Endothelial cell of umbilical vein (primary cell): Measurements from ENCODE around the gene AASDH. TPM values are rescaled to one million over a fixed set of nuclear protein-coding genes. Genes with fewer than 3 reads are reported as not detected.
A peak's percentile ranks its signal among the peaks of the same experiment; 100 is the strongest.

Experiments
- BruUV-seq: library from RNA; stranded (reverse); fragments of 400-500 nt; replicated peaks from 2 replicates; lab custom pipeline; 2021; lab: Mats Ljungman, UMichigan
- CTCF ChIA-PET: fragments of 300-600, 350-600 bp; sonication (Branson Sonifier 250); formaldehyde crosslinking; loops from one replicate; lab custom pipeline; 2021; ENCODE audit warnings: antibody characterized with exemption, inconsistent platforms; lab: Charles Lee
- POLR2A ChIA-PET: fragments of 300-600, 350-600 bp; sonication (Branson Sonifier 250); formaldehyde crosslinking; loops from one replicate; lab custom pipeline; 2021; ENCODE audit warnings: antibody characterized with exemption, inconsistent platforms; lab: Charles Lee
- DNase-seq: peaks from one replicate; pipeline ENCODE4 v3.0.0-alpha.2; 2011; ENCODE audit warnings: low read depth, low spot score
- FAIRE-seq: peaks from 2 replicates; lab custom pipeline; 2011; peaks lifted over from hg19 to GRCh38; lab: Jason Lieb, UNC
- H2AFZ ChIP-seq: 2 replicates; pipeline ENCODE4 v1.6.0; 2012; ENCODE audit warnings: low read depth, low read length, control low read depth, inconsistent platforms
- H3K27ac ChIP-seq: 2 replicates; pipeline ENCODE4 v1.5.1; 2011; ENCODE audit warnings: low read depth, mild to moderate bottlenecking, control low read depth, low read length, moderate library complexity; ENCODE audit not compliant: insufficient read depth
- H3K27me3 ChIP-seq, 2 experiments: 2 replicates each; pipeline versions ENCODE4 v1.6.0 to v1.6.1; 2011; ENCODE audit warnings: low read length in 2 of 2, mixed read lengths in 1 of 2; ENCODE audit not compliant: control insufficient read depth in 2 of 2, insufficient read depth in 2 of 2
- H3K36me3 ChIP-seq, 2 experiments: 2 replicates in 1 of 2; 3 replicates in 1 of 2; pipeline ENCODE4 v1.5.1; 2011; ENCODE audit warnings: low read length in 2 of 2, mild to moderate bottlenecking in 1 of 2, moderate library complexity in 1 of 2; ENCODE audit not compliant: control insufficient read depth in 2 of 2, insufficient read depth in 2 of 2; ENCODE audit errors: extremely low read depth in 1 of 2
- H3K4me1 ChIP-seq: 3 replicates; pipeline ENCODE4 v1.5.1; 2011; ENCODE audit warnings: mild to moderate bottlenecking, low read length; ENCODE audit not compliant: control insufficient read depth, insufficient read depth; ENCODE audit errors: extremely low read depth
- H3K4me2 ChIP-seq: 2 replicates; pipeline ENCODE4 v1.6.1; 2011; ENCODE audit warnings: low read length, control low read depth, mixed read lengths; ENCODE audit not compliant: insufficient read depth
- H3K4me3 ChIP-seq, 3 experiments: fragments of 200-600 bp in 1 of 3; sonication (generic), shearing (Covaris generic) in 1 of 3; replicated peaks in 1 of 3; 2 replicates each; pipeline ENCODE4 v1.5.1; 2011 to 2016; ENCODE audit warnings: control low read depth in 3 of 3, low read length in 3 of 3, mild to moderate bottlenecking in 2 of 3, inconsistent platforms in 1 of 3, low read depth in 1 of 3, moderate library complexity in 1 of 3; ENCODE audit not compliant: insufficient read depth in 1 of 3
- H3K79me2 ChIP-seq: 2 replicates; pipeline ENCODE4 v1.6.0; 2012; ENCODE audit warnings: low read length, inconsistent platforms; ENCODE audit not compliant: control insufficient read depth, insufficient read depth
- H3K9ac ChIP-seq: replicated peaks from 2 replicates; pipeline ENCODE3; 2011; ENCODE audit warnings: low read length, control low read depth; ENCODE audit not compliant: insufficient read depth; ENCODE audit errors: extremely low read depth
- H3K9me1 ChIP-seq: replicated peaks from 3 replicates; pipeline ENCODE4 v1.6.0; 2011; ENCODE audit warnings: mild to moderate bottlenecking, low read length; ENCODE audit not compliant: control insufficient read depth, insufficient read depth; ENCODE audit errors: extremely low read depth
- H3K9me3 ChIP-seq: replicated peaks from 2 replicates; pipeline ENCODE4 v1.5.1; 2012; ENCODE audit warnings: low read length, inconsistent platforms; ENCODE audit not compliant: control insufficient read depth, insufficient read depth
- H4K20me1 ChIP-seq: replicated peaks from 2 replicates; pipeline ENCODE3; 2011; ENCODE audit warnings: mild to moderate bottlenecking, low read length; ENCODE audit not compliant: control insufficient read depth, insufficient read depth; ENCODE audit errors: extremely low read depth
- EZH2 ChIP-seq: IDR thresholded peaks from 2 replicates; pipeline ENCODE4 v1.6.1; 2012; ENCODE audit warnings: borderline replicate concordance, low read depth, mild to moderate bottlenecking, moderate library complexity, low read length, inconsistent platforms; ENCODE audit not compliant: severe bottlenecking
- FOS ChIP-seq: IDR thresholded peaks from 2 replicates; pipeline ENCODE4 v1.6.1; 2011; ENCODE audit warnings: mild to moderate bottlenecking, low read length, moderate library complexity, borderline replicate concordance; ENCODE audit not compliant: insufficient read depth
- GATA2 ChIP-seq: IDR thresholded peaks from 2 replicates; pipeline ENCODE4 v1.7.0; 2011; ENCODE audit warnings: low read depth, mild to moderate bottlenecking, moderate library complexity, mixed read lengths, low read length; ENCODE audit not compliant: insufficient read length, insufficient read depth
- JUN ChIP-seq: IDR thresholded peaks from 2 replicates; pipeline ENCODE4 v1.6.1; 2011; ENCODE audit warnings: borderline replicate concordance, low read depth; ENCODE audit not compliant: insufficient read length, insufficient read depth
- MAX ChIP-seq: IDR thresholded peaks from 2 replicates; pipeline ENCODE4 v1.6.1; 2011; ENCODE audit not compliant: insufficient read depth, insufficient read length
- MYC ChIP-seq: IDR thresholded peaks from one replicate; pipeline ENCODE4 v1.6.1; 2011; ENCODE audit warnings: mild to moderate bottlenecking, low read depth, low read length
- POLR2A ChIP-seq: IDR thresholded peaks from 2 replicates; pipeline ENCODE4 v1.6.1; 2012; ENCODE audit warnings: low read depth, mild to moderate bottlenecking, control low read depth, low read length
- POLR2AphosphoS5 ChIP-seq: IDR thresholded peaks from 2 replicates; pipeline ENCODE4 v1.6.1; 2012; ENCODE audit warnings: low read depth, mild to moderate bottlenecking, control low read depth, low read length, moderate library complexity; ENCODE audit not compliant: insufficient read depth
- dilution Hi-C: fragments of 300-500 bp; cut with MboI; formaldehyde crosslinking; loops from one replicate; pipeline ENCODE4 v1.15.0; 2019; ENCODE audit warnings: low sequenced_read_pairs; ENCODE audit not compliant: extremely low pct_ligation_motif_present
- intact Hi-C: fragments of 100-400 bp; cut with micrococcal nuclease; formaldehyde crosslinking; loops from one replicate; pipeline ENCODE4 v1.10.0; 2022
- polyA plus RNA-seq, 4 experiments: library from polyadenylated mRNA; depleted of rRNA in 3 of 4; stranded (reverse) in 3 of 4; unstranded in 1 of 4; fragments of >200 nt; gene quantifications; 2 replicates each; pipeline versions ENCODE4 v1.2.1 to v1.2.3, GENCODE V29; 2011 to 2012; ENCODE audit warnings: missing spikeins in 1 of 4
- total RNA-seq: library from RNA; stranded (reverse); gene quantifications from 2 replicates; pipeline ENCODE4 v1.2.3, GENCODE V29; 2021
- TF ChIP-seq, protein P1 (sequence below), 2 donors: IDR thresholded peaks; 1 replicate in 1 of 2; 2 replicates in 1 of 2; pipeline ENCODE4 v1.5.1; 2011; ENCODE audit warnings: low read length in 2 of 2, mild to moderate bottlenecking in 2 of 2, moderate library complexity in 2 of 2, control low read depth in 1 of 2, inconsistent platforms in 1 of 2, low read depth in 1 of 2; ENCODE audit not compliant: insufficient read depth in 1 of 2; ENCODE audit errors: extremely low read depth in 1 of 2

AASDH gene
- total and polyA plus RNA-seq, 2 donors (not counting 3 experiments of a cell fraction or from before 2014, with no cell fraction given) = 4.2 to 9.5 TPM

DNA sequence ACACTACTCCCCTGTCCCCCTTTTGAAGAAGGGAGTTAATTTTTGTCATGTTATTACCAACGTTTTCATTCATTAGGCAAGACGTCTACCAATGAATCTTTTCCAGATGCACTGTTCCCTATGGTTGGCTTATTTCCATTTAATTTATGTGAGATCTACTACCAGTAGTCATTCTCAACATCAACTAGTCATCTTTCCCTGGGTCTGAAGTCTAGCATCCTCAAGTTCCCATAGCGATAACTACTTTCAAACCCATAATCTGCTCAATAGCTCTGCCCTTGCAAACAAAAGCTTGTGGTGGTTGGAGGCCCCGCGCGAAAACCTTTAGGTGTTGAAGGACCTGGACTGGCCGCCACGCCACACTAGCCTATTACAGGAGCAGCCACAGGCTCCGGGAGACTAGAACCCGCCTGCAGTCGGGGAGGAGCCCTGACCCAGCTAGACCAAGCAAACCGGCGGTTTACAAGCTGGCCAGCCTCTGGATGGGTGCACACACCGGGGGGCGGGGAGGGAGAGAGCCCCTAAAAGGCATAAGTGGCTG, 47.4 kb upstream of the AASDH start:
- Histone ChIP-seq H4K20me1 (no peaks in the 10 kb centered on the region), H3K27ac (peak overlapping the region; percentile 11), H3K27me3 (no peaks in the 10 kb centered on the region), H3K9ac (peak overlapping the region; percentile 79), H3K36me3 (no peaks in the 10 kb centered on the region), H3K79me2 (peaks cover 85% of the 10 kb centered on the region), H3K4me1 (peaks cover 19% of the 10 kb centered on the region), H3K9me1 (no peaks in the 10 kb centered on the region), H3K4me3 (peak overlapping the region; percentile 69 to 83 (median 80)), H2AFZ (peak overlapping the region; percentile 63), H3K9me3 (no peaks in the 10 kb centered on the region), H3K4me2 (peak overlapping the region; percentile 90)
- no TSS peak for BruUV-seq
- FAIRE-seq (no peak), DNase-seq (peak; percentile 72)
- ChIA-PET CTCF (interaction anchor here (1.0 to 3.9 kb wide), 6 partner anchors 9 to 1436 kb away, joined by 3 to 27 read pairs (median 13); partner anchors contain the start of genes AASDH and CEP135), POLR2A (interaction anchor here (1.0 to 2.1 kb wide), 4 partner anchors 24 to 487 kb away, joined by 3 to 15 read pairs (median 6); partner anchors contain the start of genes AASDH and CEP135)
- dilution Hi-C loops = no loop called here
- intact Hi-C loops = loop anchor here (1.0 to 10.0 kb wide), 5 partner anchors 9 to 490 kb away; partner anchors contain the start of genes AASDH, CEP135 and SRP72
- TF ChIP-seq FOS = no peak
- TF ChIP-seq MYC = no peak
- TF ChIP-seq, protein P1, sequence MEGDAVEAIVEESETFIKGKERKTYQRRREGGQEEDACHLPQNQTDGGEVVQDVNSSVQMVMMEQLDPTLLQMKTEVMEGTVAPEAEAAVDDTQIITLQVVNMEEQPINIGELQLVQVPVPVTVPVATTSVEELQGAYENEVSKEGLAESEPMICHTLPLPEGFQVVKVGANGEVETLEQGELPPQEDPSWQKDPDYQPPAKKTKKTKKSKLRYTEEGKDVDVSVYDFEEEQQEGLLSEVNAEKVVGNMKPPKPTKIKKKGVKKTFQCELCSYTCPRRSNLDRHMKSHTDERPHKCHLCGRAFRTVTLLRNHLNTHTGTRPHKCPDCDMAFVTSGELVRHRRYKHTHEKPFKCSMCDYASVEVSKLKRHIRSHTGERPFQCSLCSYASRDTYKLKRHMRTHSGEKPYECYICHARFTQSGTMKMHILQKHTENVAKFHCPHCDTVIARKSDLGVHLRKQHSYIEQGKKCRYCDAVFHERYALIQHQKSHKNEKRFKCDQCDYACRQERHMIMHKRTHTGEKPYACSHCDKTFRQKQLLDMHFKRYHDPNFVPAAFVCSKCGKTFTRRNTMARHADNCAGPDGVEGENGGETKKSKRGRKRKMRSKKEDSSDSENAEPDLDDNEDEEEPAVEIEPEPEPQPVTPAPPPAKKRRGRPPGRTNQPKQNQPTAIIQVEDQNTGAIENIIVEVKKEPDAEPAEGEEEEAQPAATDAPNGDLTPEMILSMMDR (IDR thresholded peaks at IDR 0.05; ENCODE audit: extremely low read depth in 1 of 2, insufficient read depth in 1 of 2, low read depth in 1 of 2, low read length in 2 of 2) = no peak
- TF ChIP-seq POLR2A = no peak
- no peak for TF ChIP-seq MAX
- no peak for TF ChIP-seq POLR2AphosphoS5
- no peak for TF ChIP-seq EZH2
- no peak for TF ChIP-seq GATA2
- no peak for TF ChIP-seq JUN
